A549 (cell line): ENCODE results near the gene FGF19. TPM values are rescaled to one million over a fixed set of nuclear protein-coding genes. Genes with fewer than 3 reads are reported as not detected.

Source experiments
- ATAC-seq, 2 experiments: fragments of 200-7000 bp in 1 of 2; fragments of >200 bp in 1 of 2; cut with Nextera tagmentation in 1 of 2; cut with Tn5 transposase in 1 of 2; 3 replicates each; pipeline versions ENCODE4 v1.8.0 to v1.9.1; 2018 to 2020; ENCODE audit warnings: mild to moderate bottlenecking in 1 of 2, moderate library complexity in 1 of 2
- CTCF ChIA-PET: fragments of 300-600 bp; sonication (Branson Sonifier 250); formaldehyde crosslinking; extraction: SDS; loops from one replicate; lab custom pipeline; 2021; ENCODE audit warnings: antibody characterized with exemption, inconsistent platforms; lab: Yijun Ruan, JAX
- POLR2A ChIA-PET: fragments of 350-600 bp; formaldehyde crosslinking; extraction: SDS; loops from one replicate; lab custom pipeline; 2021; ENCODE audit warnings: antibody characterized with exemption, inconsistent platforms; lab: Yijun Ruan, JAX
- DNase-seq, 2 experiments: peaks; one replicate each; pipeline versions ENCODE4 v3.0.0 to v3.0.0-alpha.2; 2011 to 2016; ENCODE audit warnings: low read depth in 1 of 2, low spot score in 1 of 2
- FAIRE-seq: peaks from 2 replicates; lab custom pipeline; 2011; peaks lifted over from hg19 to GRCh38; lab: Jason Lieb, UNC
- H3K27ac ChIP-seq, 2 experiments: fragments of >200 bp; sonication (Bioruptor Twin); formaldehyde crosslinking; 3 replicates each; pipeline ENCODE4 v1.5.1; 2016 to 2017
- H3K4me1 ChIP-seq: fragments of >200 bp; sonication (Bioruptor Twin); formaldehyde crosslinking; 3 replicates; pipeline ENCODE4 v1.6.1; 2016
- H3K4me2 ChIP-seq: fragments of >200 bp; sonication (Bioruptor Twin); formaldehyde crosslinking; 3 replicates; pipeline ENCODE4 v1.6.1; 2016
- H3K4me3 ChIP-seq: fragments of >200 bp; sonication (Bioruptor Twin); formaldehyde crosslinking; 3 replicates; pipeline ENCODE4 v1.5.1; 2016
- H3K9me3 ChIP-seq: fragments of >200 bp; sonication (Bioruptor Twin); formaldehyde crosslinking; 3 replicates; pipeline ENCODE4 v1.6.1; 2016
- CBX2 ChIP-seq: fragments of 200-600 bp; sonication (generic); IDR thresholded peaks from 2 replicates; pipeline ENCODE4 v1.6.1; 2016; ENCODE audit warnings: low read depth, mild to moderate bottlenecking, borderline replicate concordance
- CEBPB ChIP-seq, 2 experiments: fragments of >200 bp in 1 of 2; sonication (Bioruptor Twin) in 1 of 2; formaldehyde crosslinking in 1 of 2; IDR thresholded peaks; 2 replicates each; pipeline ENCODE4 v1.6.1; 2012 to 2016
- CHD2 ChIP-seq: fragments of 150-350 bp; IDR thresholded peaks from 2 replicates; pipeline ENCODE4 v1.6.1; 2014; ENCODE audit warnings: low read length; ENCODE audit not compliant: partially characterized antibody
- CHD4 ChIP-seq: fragments of 200-600 bp; sonication (generic); IDR thresholded peaks from 2 replicates; pipeline ENCODE4 v1.6.1; 2016; ENCODE audit warnings: antibody characterized with exemption, mild to moderate bottlenecking, borderline replicate concordance
- CTCF ChIP-seq: fragments of >200 bp; sonication (Bioruptor Twin); formaldehyde crosslinking; IDR thresholded peaks from 3 replicates; pipeline ENCODE4 v1.5.1; 2016
- EHF ChIP-seq: fragments of 250-450 bp; sonication (Bioruptor Pico); IDR thresholded peaks from 2 replicates; pipeline ENCODE4 v1.5.0; 2020; ENCODE audit warnings: mild to moderate bottlenecking
- FOSB ChIP-seq: fragments of 250-450 bp; sonication (Bioruptor Pico); IDR thresholded peaks from 2 replicates; pipeline ENCODE4 v1.5.0; 2020; ENCODE audit warnings: mild to moderate bottlenecking, moderate library complexity
- FOSL2 ChIP-seq, 2 experiments: fragments of 450-650 bp in 1 of 2; fragments of >200 bp in 1 of 2; sonication (Bioruptor Twin) in 1 of 2; formaldehyde crosslinking; IDR thresholded peaks; 2 replicates each; pipeline versions ENCODE4 v1.5.0 to v1.6.1; 2016 to 2020; ENCODE audit warnings: mild to moderate bottlenecking in 1 of 2, moderate library complexity in 1 of 2
- GATA3 ChIP-seq: IDR thresholded peaks from 2 replicates; pipeline ENCODE4 v1.6.1; 2012; ENCODE audit warnings: borderline replicate concordance
- HOXB13 ChIP-seq: fragments of 250-450 bp; sonication (Bioruptor Pico); IDR thresholded peaks from 2 replicates; pipeline ENCODE4 v1.5.0; 2020; ENCODE audit warnings: low read depth, mild to moderate bottlenecking, moderate library complexity
- KDM1A ChIP-seq: fragments of 200-600 bp; sonication (generic); IDR thresholded peaks from 2 replicates; pipeline ENCODE4 v1.6.1; 2016; ENCODE audit warnings: low read depth, mild to moderate bottlenecking
- KDM5A ChIP-seq: fragments of 200-600 bp; sonication (generic); IDR thresholded peaks from 2 replicates; pipeline ENCODE4 v1.6.1; 2016; ENCODE audit warnings: antibody characterized with exemption, mild to moderate bottlenecking
- MAZ ChIP-seq: fragments of 150-350 bp; IDR thresholded peaks from 2 replicates; pipeline ENCODE4 v1.6.1; 2014; ENCODE audit warnings: antibody characterized with exemption, low read depth, low read length, borderline replicate concordance
- PBX3 ChIP-seq: IDR thresholded peaks from 2 replicates; pipeline ENCODE4 v1.6.1; 2012
- PHF8 ChIP-seq: fragments of 200-600 bp; sonication (generic); IDR thresholded peaks from 2 replicates; pipeline ENCODE4 v1.6.1; 2016; ENCODE audit warnings: low read depth, mild to moderate bottlenecking, antibody characterized with exemption, moderate library complexity, borderline replicate concordance
- POLR2A ChIP-seq: IDR thresholded peaks from 2 replicates; pipeline ENCODE4 v1.6.1; 2012; ENCODE audit warnings: mild to moderate bottlenecking, low read length
- POLR2AphosphoS2 ChIP-seq: conservative IDR thresholded peaks from 2 replicates; pipeline ENCODE4 v1.6.1; 2012; ENCODE audit warnings: low read length, improper control_type of control experiment, inconsistent platforms
- RAD21 ChIP-seq, 2 experiments: fragments of >200 bp in 1 of 2; sonication (Bioruptor Twin) in 1 of 2; formaldehyde crosslinking in 1 of 2; IDR thresholded peaks in 1 of 2; conservative IDR thresholded peaks in 1 of 2; 2 replicates in 1 of 2; 3 replicates in 1 of 2; pipeline ENCODE4 v1.6.1; 2012 to 2018; ENCODE audit warnings: inconsistent platforms in 1 of 2
- RCOR1 ChIP-seq: fragments of 150-350 bp; IDR thresholded peaks from 2 replicates; pipeline ENCODE4 v1.6.1; 2014; ENCODE audit warnings: antibody characterized with exemption, low read length, low read depth
- RNF2 ChIP-seq: fragments of 200-600 bp; sonication (generic); IDR thresholded peaks from 2 replicates; pipeline ENCODE4 v1.6.1; 2016; ENCODE audit warnings: low read depth, mild to moderate bottlenecking, antibody characterized with exemption, moderate library complexity, borderline replicate concordance
- ZC3H11A ChIP-seq: fragments of 450-650 bp; IDR thresholded peaks from 2 replicates; pipeline ENCODE4 v1.6.1; 2014; ENCODE audit warnings: antibody characterized with exemption, mild to moderate bottlenecking
- ZFP36 ChIP-seq: fragments of 450-650 bp; IDR thresholded peaks from 2 replicates; pipeline ENCODE4 v1.6.1; 2014; ENCODE audit warnings: borderline replicate concordance; ENCODE audit not compliant: partially characterized antibody
- ZNF302 ChIP-seq: fragments of 250-450 bp; sonication (Bioruptor Pico); IDR thresholded peaks from 2 replicates; pipeline ENCODE4 v1.9.0; 2021; ENCODE audit warnings: inconsistent platforms, mild to moderate bottlenecking, moderate library complexity
- ZSCAN20 ChIP-seq: fragments of 250-450 bp; sonication (Bioruptor Pico); IDR thresholded peaks from 2 replicates; pipeline ENCODE4 v1.8.0; 2022; ENCODE audit warnings: mild to moderate bottlenecking, moderate library complexity
- WGBS: methylation state at CpG from one replicate; pipeline ENCODE4 v1.1.6; 2017; ENCODE audit errors: missing lambda C conversion rate; 5-methylcytosine and 5-hydroxymethylcytosine counted together
- polyA plus RNA-seq, 4 experiments: library from polyadenylated mRNA; depleted of rRNA in 3 of 4; stranded (reverse); fragments of >200 nt; fragmentation: RNase III in 1 of 4; extraction: RNeasy Plus Mini Kit Qiagen cat#74134 plus additional on column Dnase treatment in 1 of 4; gene quantifications; 2 replicates in 3 of 4; 3 replicates in 1 of 4; pipeline ENCODE4 v1.2.3, GENCODE V29; 2011 to 2017
- TF ChIP-seq, protein P1 (sequence below): fragments of 250-450 bp; sonication (Bioruptor Pico); IDR thresholded peaks from 2 replicates; pipeline ENCODE4 v1.5.0; 2021; ENCODE audit warnings: mild to moderate bottlenecking, moderate library complexity, borderline replicate concordance
- TF ChIP-seq, protein P2 (sequence below): fragments of 250-450 bp; sonication (Bioruptor Pico); IDR thresholded peaks from 2 replicates; pipeline ENCODE4 v1.5.0; 2020; ENCODE audit warnings: low read depth, mild to moderate bottlenecking, moderate library complexity
- TF ChIP-seq, protein P3 (sequence below): fragments of 450-650 bp; IDR thresholded peaks from 2 replicates; pipeline ENCODE4 v1.6.1; 2014; ENCODE audit warnings: antibody characterized with exemption

Gene FGF19
- polyA plus RNA-seq, 2 of the 4 experiments (the other 2 are of a cell fraction) = 0.05 to 0.31 TPM

DNA sequence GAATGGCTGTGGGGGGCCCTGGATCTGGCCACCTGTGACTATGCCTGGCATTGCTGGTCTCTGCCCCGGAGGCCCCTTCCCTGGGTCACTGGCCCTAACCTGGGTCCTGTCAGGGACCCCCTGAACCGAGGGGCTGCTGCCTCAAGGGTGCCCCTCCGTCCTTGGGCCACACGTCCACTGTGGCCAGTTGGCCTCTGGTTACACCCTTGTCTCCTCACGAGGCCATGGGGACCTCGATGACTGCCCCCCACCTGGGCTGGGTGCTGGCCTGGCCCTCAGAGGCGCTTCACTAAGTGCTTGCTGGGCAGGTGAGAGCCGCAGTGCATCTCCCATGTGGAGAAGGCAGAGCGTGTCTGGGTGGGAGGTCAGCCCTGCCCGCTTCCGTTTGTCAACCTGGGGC, 27.3 kb upstream of the FGF19 start:
- no peak for DNase-seq
- Histone ChIP-seq H3K4me2 (no peak overlapping the region), H3K9me3 (peaks cover 9% of the 10 kb centered on the region; the same call in 2 of the 3 replicates), H3K4me3 (no peak overlapping the region), H3K27ac (no peak overlapping the region), H3K4me1 (no peaks in the 10 kb centered on the region)
- ATAC-seq = no peak
- no CpG with 5 or more reads among the region's 11 CpGs for WGBS
- POLR2A ChIA-PET = no interaction called here
- CTCF ChIA-PET = interaction anchor here (1.0 to 2.3 kb wide), 4 partner anchors 10 to 465 kb away, joined by 3 to 6 read pairs (median 4); no protein-coding TSS in a partner anchor
- TF ChIP-seq CHD2 (no peak), POLR2AphosphoS2 (no peak), FOSL2 (IDR thresholded peaks at IDR 0.05) (no peak), FOSL2 (CRISPR knock-in tag; IDR thresholded peaks at IDR 0.05) (no peak), ZFP36 (no peak), CEBPB (IDR thresholded peaks at IDR 0.05) (no peak), CHD4 (no peak), PBX3 (no peak), KDM5A (no peak), RNF2 (no peak), PHF8 (no peak), HOXB13 (CRISPR knock-in tag) (no peak), CBX2 (no peak), EHF (no peak)
- no peak for FAIRE-seq

GRCh38 chr11:69730500-69730899, 26.7 kb upstream of the FGF19 start:
- no peak overlapping the region for H3K4me2 ChIP-seq
- no peak overlapping the region for H3K4me3 ChIP-seq
- FAIRE-seq = no peak
- H3K4me1 ChIP-seq = no peaks in the 10 kb centered on the region
- TF ChIP-seq RAD21 (conservative IDR thresholded peaks at IDR 0.05 in 1 of 2, IDR thresholded peaks at IDR 0.05 in 1 of 2) (no peak), GATA3 (no peak), RCOR1 (no peak), FOSB (no peak), KDM5A (no peak), PBX3 (no peak), ZC3H11A (no peak), CTCF (no peak), POLR2A (no peak), ZSCAN20 (CRISPR knock-in tag) (no peak), ZNF302 (CRISPR knock-in tag) (no peak), KDM1A (no peak), MAZ (no peak)
- TF ChIP-seq, protein P1, sequence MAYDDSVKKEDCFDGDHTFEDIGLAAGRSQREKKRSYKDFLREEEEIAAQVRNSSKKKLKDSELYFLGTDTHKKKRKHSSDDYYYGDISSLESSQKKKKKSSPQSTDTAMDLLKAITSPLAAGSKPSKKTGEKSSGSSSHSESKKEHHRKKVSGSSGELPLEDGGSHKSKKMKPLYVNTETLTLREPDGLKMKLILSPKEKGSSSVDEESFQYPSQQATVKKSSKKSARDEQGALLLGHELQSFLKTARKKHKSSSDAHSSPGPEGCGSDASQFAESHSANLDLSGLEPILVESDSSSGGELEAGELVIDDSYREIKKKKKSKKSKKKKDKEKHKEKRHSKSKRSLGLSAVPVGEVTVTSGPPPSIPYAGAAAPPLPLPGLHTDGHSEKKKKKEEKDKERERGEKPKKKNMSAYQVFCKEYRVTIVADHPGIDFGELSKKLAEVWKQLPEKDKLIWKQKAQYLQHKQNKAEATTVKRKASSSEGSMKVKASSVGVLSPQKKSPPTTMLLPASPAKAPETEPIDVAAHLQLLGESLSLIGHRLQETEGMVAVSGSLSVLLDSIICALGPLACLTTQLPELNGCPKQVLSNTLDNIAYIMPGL (CRISPR knock-in tag) = no peak
- TF ChIP-seq, protein P2, sequence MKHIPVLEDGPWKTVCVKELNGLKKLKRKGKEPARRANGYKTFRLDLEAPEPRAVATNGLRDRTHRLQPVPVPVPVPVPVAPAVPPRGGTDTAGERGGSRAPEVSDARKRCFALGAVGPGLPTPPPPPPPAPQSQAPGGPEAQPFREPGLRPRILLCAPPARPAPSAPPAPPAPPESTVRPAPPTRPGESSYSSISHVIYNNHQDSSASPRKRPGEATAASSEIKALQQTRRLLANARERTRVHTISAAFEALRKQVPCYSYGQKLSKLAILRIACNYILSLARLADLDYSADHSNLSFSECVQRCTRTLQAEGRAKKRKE (CRISPR knock-in tag) = no peak
- TF ChIP-seq, protein P3, sequence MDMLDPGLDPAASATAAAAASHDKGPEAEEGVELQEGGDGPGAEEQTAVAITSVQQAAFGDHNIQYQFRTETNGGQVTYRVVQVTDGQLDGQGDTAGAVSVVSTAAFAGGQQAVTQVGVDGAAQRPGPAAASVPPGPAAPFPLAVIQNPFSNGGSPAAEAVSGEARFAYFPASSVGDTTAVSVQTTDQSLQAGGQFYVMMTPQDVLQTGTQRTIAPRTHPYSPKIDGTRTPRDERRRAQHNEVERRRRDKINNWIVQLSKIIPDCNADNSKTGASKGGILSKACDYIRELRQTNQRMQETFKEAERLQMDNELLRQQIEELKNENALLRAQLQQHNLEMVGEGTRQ = no peak
- TF ChIP-seq, all 56 proteins: peak for 0
- ChIA-PET POLR2A (no interaction called here), CTCF (interaction anchor here (1.0 to 2.1 kb wide), 3 partner anchors 10 to 465 kb away, joined by 3 to 4 read pairs (median 4); no protein-coding TSS in a partner anchor)
- WGBS = 50% methylated on average over 8 of the region's 8 CpGs
- Histone ChIP-seq H3K9me3 (peaks cover 9% of the 10 kb centered on the region; the same call in 2 of the 3 replicates), H3K27ac (no peak overlapping the region)
- no peak for ATAC-seq
- no peak for DNase-seq
